H1 (cell line): Measurements from ENCODE around the gene MXD4.

Experiments used
- ATF2 ChIP-seq: IDR thresholded peaks from 2 replicates; pipeline ENCODE4 v1.6.1; 2012; ENCODE audit warnings: low read length, inconsistent platforms
- ATF3 ChIP-seq: IDR thresholded peaks from 2 replicates; pipeline ENCODE4 v1.6.1; 2011; ENCODE audit warnings: low read depth, mild to moderate bottlenecking, low read length; ENCODE audit not compliant: insufficient read depth
- CBX8 ChIP-seq: fragments of 300-800, 300-1000 bp; sonication (generic); IDR thresholded peaks from 2 replicates; pipeline ENCODE4 v1.7.1; 2016; ENCODE audit warnings: low read depth, low read length, borderline replicate concordance
- CTCF ChIP-seq, 3 experiments: IDR thresholded peaks; 1 replicate in 2 of 3; 2 replicates in 1 of 3; pipeline versions ENCODE4 v1.5.1 to v1.6.1; 2011; ENCODE audit warnings: low read length in 3 of 3, mild to moderate bottlenecking in 3 of 3, inconsistent platforms in 2 of 3, low read depth in 1 of 3, moderate library complexity in 1 of 3; ENCODE audit not compliant: insufficient read depth in 1 of 3; ENCODE audit errors: control extremely low read depth in 1 of 3
- EZH2 ChIP-seq: fragments of 200-600 bp; sonication (generic); IDR thresholded peaks from 2 replicates; pipeline ENCODE4 v1.7.1; 2012; ENCODE audit warnings: low read depth, mild to moderate bottlenecking, moderate library complexity, low read length, inconsistent platforms; ENCODE audit not compliant: severe bottlenecking
- MAX ChIP-seq: IDR thresholded peaks from 2 replicates; pipeline ENCODE4 v1.6.1; 2012; ENCODE audit warnings: inconsistent platforms
- POLR2A ChIP-seq, 2 experiments: IDR thresholded peaks; 1 replicate in 1 of 2; 2 replicates in 1 of 2; pipeline ENCODE4 v1.6.1; 2011; ENCODE audit warnings: low read depth in 2 of 2, low read length in 2 of 2, mild to moderate bottlenecking in 2 of 2; ENCODE audit errors: control extremely low read depth in 1 of 2
- POLR2AphosphoS5 ChIP-seq: IDR thresholded peaks from 2 replicates; pipeline ENCODE4 v1.6.1; 2011; ENCODE audit warnings: low read depth, low read length
- RAD21 ChIP-seq, 2 experiments: IDR thresholded peaks in 1 of 2; conservative IDR thresholded peaks in 1 of 2; 2 replicates each; pipeline ENCODE4 v1.6.1; 2011; ENCODE audit warnings: low read depth in 2 of 2, low read length in 2 of 2, improper control_type of control experiment in 1 of 2, inconsistent platforms in 1 of 2, mild to moderate bottlenecking in 1 of 2, moderate library complexity in 1 of 2
- RXRA ChIP-seq: IDR thresholded peaks from 2 replicates; pipeline ENCODE4 v1.6.1; 2011; ENCODE audit warnings: low read depth, mild to moderate bottlenecking, low read length, moderate library complexity; ENCODE audit not compliant: insufficient read depth
- SIN3A ChIP-seq, 2 experiments: IDR thresholded peaks in 1 of 2; conservative IDR thresholded peaks in 1 of 2; 2 replicates each; pipeline ENCODE4 v1.6.1; 2011 to 2012; ENCODE audit warnings: low read length in 2 of 2, improper control_type of control experiment in 1 of 2, low read depth in 1 of 2, mild to moderate bottlenecking in 1 of 2
- TAF1 ChIP-seq: IDR thresholded peaks from 2 replicates; pipeline ENCODE4 v1.6.1; 2011; ENCODE audit warnings: mild to moderate bottlenecking, low read depth, low read length
- TEAD4 ChIP-seq: IDR thresholded peaks from 2 replicates; pipeline ENCODE4 v1.6.1; 2012; ENCODE audit warnings: low read depth, low read length, inconsistent platforms, mixed read lengths
- USF2 ChIP-seq: IDR thresholded peaks from 2 replicates; pipeline ENCODE4 v1.6.1; 2011; ENCODE audit warnings: low read length, improper control_type of control experiment

- TF ChIP-seq TAF1 (no peak), RAD21 (IDR thresholded peaks at IDR 0.05 in 1 of 2, conservative IDR thresholded peaks at IDR 0.05 in 1 of 2; ENCODE audit: low read depth in 2 of 2, low read length in 2 of 2) (no peak), USF2 (no peak), SIN3A (conservative IDR thresholded peaks at IDR 0.05 in 1 of 2, IDR thresholded peaks at IDR 0.05 in 1 of 2; ENCODE audit: low read depth in 1 of 2, low read length in 2 of 2) (no peak), CTCF (IDR thresholded peaks at IDR 0.05; ENCODE audit: control extremely low read depth in 1 of 3, insufficient read depth in 1 of 3, low read depth in 1 of 3, low read length in 3 of 3) (no peak), EZH2 (no peak), POLR2A (IDR thresholded peaks at IDR 0.05; ENCODE audit: control extremely low read depth in 1 of 2, low read depth in 2 of 2, low read length in 2 of 2) (no peak), MAX (no peak), TEAD4 (no peak), POLR2AphosphoS5 (no peak), ATF2 (no peak), RXRA (no peak), CBX8 (no peak), ATF3 (no peak)
Measured at GRCh38 chr4:2241003-2241402, 20.9 kb downstream of the MXD4 start.
